SH-SY5Y (cell line): Measurements from ENCODE around the gene RALGAPA2.

ENCODE experiments used
- GATA2 ChIP-seq: IDR thresholded peaks from 2 replicates; pipeline ENCODE4 v1.6.1; 2011; ENCODE audit warnings: mild to moderate bottlenecking, low read depth, low read length
- GATA3 ChIP-seq: IDR thresholded peaks from 2 replicates; pipeline ENCODE4 v1.6.1; 2011; ENCODE audit warnings: low read depth, mild to moderate bottlenecking, low read length, moderate library complexity

- TF ChIP-seq GATA3 (no peak), GATA2 (no peak)
Measured at GRCh38 chr20:20731945-20732296, 19.5 kb upstream of the RALGAPA2 start.
